ENCODE measurements around the gene CTLA4.

CTLA4 gene

DNA sequence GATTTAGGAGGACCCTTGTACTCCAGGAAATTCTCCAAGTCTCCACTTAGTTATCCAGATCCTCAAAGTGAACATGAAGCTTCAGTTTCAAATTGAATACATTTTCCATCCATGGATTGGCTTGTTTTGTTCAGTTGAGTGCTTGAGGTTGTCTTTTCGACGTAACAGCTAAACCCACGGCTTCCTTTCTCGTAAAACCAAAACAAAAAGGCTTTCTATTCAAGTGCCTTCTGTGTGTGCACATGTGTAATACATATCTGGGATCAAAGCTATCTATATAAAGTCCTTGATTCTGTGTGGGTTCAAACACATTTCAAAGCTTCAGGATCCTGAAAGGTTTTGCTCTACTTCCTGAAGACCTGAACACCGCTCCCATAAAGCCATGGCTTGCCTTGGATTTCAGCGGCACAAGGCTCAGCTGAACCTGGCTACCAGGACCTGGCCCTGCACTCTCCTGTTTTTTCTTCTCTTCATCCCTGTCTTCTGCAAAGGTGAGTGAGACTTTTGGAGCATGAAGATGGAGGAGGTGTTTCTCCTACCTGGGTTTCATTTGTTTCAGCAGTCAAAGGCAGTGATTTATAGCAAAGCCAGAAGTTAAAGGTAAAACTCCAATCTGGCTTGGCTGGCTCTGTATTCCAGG, at the start of gene CTLA4:
CTLA4 (plus strand) TSS at position 211 of the 640 bp plus-strand sequence; CDS start at position 383, 172 bp downstream.
- DNase-seq: no peak

DNA sequence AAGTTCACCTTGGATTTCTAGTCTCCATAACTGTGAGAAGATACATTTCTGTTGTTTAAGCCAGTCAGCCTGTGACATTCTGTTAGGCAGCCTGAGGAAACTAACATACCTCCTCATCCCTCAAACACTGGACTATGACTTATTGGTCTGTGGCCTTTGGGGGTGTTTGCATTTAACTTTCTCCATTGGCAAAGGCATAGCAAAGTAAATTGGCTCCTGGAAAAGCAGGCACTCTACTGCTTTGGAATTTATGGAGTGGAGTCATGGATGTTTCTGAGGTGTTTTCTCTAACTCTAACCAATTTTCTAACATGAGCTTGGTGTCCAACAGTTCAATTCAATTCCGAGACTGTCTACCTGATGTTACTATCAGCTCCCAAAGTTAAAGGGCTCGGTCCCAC, 48.9 kb upstream of the CTLA4 start:
- DNase-seq: no peak

DNA sequence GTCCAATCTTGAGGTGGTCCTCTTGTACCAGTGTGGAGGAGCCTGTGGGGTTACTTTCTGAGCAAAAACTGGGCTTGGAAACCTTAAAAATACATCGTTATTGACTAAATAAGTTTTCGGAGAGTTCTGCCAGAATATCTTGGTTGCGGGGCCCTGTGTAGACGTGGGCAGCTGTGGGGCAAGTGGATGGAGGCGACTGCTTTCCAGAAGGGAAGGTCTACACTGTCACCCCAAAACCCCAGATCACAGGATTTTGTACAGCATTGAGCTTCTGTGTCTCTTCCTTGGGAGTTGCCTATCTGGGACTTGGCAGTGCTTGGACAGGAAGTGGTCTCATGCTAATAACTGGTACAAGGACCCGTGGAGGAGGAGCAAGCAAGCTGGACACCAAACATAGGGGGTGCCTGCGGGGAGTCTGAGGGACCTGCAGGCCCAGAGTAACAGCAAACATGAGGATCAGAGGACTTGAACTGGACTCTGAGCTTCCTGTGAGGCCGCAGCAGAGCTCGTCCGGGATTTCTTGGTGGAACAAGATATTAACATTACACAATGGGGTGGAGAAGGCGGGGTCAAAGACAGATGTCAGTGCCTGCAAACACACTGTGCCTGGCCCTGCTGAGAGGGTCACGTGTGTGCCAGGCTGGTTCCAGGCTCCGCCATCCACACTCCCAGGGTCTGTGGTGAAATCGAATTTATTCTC, 48.0 kb upstream of the CTLA4 start:
- DNase-seq: no peak

DNA sequence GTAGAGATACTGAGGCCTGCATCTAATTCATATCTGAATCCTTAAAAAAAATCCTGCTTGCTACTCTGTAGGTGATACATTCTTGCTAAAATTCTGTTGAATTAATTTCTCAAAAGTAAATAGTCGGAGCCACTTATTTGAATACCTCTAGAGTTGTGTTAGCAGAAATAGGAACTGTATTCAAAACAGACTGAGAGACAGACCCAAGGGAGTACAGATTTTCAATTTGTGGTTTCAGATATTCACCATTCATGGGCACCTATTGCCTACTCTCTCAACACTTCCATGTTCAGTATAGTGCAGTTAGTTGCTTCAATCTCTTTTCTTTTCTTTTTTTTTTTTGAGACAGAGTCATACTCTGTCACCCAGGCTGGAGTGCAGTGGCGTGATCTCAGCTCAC, 46.6 kb upstream of the CTLA4 start:
- DNase-seq: no peak

DNA sequence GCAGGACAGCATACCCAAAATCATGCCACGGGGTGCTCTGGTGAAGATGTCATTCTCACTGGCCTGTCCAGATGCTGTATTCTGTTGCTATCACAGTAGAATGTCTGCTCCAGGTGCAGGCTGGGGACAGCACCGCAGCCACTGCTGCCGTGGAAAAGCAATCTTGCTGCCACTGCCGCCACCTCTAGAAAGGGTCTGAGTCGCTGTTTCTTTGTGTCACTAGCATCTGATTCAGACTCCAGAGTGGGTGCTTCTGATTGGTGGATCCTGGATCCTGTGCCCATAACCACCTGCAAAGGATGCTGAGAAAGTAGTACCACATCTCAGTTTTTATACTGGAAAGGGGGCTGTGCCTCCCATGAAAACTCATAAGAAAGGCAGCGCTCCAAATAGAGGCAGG, 45.3 kb upstream of the CTLA4 start:
- DNase-seq: no peak

DNA sequence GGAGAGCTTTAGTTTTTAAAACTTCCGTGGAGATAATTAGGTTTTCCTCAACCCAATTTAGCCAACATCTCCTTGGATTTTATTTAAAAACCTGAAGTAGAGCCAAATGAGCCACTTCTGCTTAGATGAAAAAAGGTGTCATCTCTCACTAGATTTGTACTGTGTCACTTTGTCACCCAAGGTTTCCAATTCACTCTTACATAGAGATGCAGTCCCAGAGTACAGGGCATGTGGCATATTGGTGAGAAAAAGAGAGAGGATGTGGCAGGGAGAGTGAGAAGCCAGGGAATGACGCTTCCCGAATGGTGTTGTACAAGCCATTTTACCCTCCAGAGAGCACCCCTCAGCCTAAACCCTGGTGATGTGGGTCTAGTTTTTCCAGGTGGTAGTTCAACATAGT, 44.4 kb upstream of the CTLA4 start:
- DNase-seq: no peak

DNA sequence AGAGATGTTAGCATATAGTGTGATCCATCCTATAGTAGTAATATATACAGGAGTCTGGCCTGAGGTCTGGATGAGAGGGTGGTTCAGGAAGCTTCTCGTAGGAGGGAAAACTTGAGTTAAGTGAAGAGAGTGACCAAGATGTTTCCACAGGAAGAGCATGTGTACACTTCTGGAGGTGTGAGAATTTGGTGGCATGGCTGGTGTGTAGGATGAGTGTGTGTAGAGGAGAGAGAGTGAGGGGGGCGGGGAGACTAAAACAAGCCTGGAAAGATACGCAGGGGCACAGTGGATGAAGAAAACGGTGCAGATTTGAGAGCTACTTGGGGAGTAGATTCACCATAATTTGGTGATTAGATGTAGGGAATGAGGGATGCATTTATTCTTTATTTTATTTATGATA, 43.5 kb upstream of the CTLA4 start:
- DNase-seq: no peak

DNA sequence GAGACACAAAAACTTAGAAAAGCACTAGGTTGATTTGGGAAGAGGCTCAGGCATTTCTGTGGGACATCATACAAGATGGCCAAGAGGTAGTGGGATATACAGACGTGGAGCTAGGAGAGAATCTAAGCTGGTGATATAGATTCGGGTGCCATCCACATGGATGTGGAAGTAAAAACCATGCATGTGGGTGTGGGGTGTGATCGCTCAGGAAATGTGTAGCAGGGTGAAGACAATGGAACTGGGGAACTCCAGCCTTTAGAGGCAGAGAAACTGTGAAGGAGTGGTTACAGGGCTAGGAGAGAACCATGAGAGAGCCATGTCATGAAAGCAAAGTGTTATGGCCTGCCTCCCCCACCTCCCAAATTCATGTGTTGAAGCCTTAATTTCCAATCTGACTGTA, 43.0 kb upstream of the CTLA4 start:
- DNase-seq: no peak

DNA sequence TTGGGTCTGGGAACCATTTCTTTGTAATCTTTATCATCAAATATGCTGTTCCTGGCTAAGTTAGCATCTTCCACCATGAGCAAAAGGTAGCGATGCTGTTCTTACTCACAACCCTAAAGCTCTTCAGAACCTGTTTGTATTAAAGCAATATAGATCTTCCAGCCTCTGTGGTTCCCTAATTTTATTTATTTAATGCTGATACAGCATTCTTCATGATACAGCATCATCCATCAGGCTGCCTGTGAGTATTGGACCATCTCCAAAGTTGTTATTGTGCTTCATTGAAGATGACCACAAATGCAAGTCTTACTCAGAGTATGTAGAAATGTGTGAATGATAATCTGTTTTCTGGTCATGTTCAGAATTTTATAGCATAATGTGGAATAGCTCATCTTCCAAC, 40.9 kb upstream of the CTLA4 start:
- DNase-seq: no peak

DNA sequence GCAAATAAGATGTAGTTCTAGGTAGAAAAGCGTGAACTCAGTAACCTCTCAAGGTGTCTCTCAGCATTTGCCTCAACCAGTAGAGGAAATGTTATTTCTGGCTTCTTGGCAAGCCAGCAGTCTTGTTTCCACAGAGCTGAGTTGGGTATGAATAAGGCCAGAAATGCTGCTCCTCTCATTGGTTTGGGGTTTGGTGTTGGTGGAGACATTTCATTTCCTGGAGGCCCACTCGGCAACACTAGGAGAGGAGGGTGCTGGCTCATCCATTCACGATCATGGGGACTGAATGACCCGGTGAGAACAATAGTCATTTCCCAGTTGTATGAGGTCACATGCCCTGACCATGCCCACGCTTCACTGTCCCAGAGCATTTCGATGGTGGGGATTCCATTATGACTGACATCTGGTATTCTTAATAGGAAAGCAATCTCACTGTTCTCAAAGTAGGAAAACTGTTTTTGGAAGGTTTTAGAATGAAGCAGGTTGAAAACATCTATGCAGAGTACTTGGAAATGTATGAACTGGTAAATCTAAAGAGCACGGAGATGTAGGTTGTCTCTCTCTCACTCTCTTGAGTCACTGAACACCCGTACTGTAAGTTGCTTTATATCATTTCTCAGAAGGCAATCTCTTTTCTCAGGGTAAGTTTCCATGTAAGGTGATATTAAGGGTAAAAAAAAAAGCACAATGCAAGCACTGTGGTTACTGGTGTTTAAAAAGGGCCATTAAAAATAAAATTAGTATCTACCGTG, 37.1 kb upstream of the CTLA4 start:
- DNase-seq: no peak

DNA sequence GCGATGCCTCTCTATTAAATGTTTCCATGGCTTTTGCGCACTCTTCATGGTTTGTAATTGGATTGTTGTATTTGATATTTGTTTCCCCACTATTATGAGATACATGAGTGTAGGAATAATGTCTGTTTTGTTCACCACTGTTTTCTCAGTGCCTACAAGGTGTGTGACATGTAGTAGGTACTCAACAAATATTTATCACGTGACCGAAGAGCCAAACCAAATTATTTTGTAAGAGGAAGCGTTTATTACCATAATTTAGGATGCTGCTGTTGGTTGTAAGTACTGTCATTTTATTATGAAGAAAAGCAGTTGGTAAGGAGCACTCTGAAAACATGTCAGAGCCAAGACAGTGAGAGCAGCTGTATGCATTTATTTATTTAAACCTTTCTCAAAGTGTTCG, 32.2 kb upstream of the CTLA4 start:
- no peak for DNase-seq

DNA sequence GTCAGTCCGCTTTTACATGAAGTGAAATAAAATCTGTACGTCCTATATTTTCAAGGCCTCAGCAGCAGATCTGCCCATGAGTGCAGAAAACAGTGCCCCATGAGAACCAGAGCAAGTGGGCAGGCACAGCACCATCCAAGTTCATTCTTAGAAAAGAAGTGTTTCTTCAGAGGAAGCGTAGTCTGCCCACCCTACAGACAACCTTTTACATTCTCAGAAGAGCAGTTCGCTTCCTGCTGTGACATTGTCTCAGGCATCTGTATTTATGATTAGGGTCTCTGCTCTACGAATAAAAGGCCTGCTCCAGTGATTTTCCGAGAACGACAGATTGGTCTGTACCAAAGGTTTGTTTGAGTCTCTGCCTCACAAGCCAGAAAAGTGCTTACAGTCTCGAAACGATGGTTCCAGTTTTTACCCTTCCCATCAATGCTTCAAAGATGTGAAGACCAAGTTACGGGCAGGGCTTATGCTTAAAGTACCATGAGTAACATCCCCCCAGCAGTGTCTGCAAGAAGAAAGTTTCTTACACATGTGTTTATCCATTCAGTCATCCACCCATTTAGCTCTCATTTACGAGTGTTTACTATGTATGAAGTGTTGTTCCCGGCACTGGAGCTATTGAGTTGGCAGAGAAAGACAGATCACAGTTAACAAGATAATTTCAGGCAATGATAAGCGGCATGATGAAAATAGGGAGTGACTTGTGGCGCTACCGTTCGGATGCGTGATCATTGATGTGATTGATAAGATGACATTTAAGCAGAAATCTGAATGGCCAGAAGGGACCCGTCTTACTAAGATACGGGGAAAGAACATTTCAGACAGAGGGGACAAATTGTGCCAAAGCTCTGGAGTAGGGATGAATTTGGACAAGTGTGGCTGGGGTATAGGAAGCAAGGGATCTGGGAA, 31.4 kb upstream of the CTLA4 start:
- DNase-seq: no peak

DNA sequence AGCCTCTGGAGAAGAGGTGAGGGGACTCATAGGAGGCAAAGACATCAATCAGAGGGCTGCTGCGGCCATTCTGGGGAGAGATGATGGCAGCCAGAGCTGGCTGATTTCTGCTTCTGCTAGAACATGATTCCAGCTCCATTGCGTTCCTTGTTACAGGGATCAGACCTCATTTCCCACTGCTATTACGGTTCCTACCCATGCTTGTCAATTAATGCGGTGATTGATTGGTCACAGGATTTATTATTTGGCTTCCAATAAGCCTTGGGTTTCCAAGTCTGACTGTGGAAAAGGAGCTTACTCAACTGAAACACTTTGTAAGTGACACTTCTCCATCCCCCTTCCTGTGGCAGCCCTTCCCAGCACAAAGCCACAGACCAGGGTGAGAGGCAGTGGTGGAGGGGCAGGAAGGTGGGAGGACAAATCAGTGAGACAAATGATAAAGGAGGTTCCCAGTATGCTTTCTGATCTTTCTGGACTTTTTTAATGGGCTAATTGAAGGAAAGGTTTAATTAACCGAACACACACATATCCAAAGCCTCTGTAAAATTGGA, 26.8 kb upstream of the CTLA4 start:
- no peak for DNase-seq

DNA sequence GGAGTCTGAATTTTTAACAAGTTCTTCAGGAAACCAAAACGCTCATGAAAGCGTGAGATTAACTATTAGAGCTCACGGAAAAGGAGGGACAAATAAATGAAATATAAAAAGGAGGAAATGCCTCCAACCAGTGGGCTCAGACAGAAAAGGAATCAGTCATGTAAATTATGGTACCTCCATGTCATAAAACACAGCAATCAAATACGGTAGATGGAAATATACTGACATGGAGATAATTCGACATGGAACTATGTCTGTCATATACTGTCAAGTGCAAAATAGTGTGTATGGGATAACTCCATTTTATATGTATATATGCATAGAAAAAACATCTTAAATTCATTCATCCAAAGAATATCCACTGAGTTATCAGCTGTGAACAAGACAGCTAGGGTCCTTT, 25.9 kb upstream of the CTLA4 start:
- DNase-seq: no peak

DNA sequence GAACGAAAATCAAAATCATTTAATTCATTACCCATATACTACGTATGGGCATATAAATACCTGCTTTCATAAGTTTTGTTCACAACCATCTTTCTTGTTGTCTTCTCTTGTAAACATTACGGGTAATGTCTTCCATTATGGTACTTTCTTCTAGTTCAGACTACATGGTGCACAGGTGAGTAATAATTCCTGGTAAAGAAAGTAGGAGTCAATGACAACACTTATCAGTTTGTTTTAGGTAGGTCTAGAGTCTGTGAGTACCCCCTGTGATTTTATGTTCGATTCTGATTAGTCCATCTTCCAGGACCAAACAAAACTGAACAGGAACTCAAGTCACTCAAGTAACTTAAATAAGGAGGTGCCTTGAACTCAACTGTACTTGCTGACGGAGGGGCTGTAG, 25.2 kb upstream of the CTLA4 start:
- DNase-seq: no peak

DNA sequence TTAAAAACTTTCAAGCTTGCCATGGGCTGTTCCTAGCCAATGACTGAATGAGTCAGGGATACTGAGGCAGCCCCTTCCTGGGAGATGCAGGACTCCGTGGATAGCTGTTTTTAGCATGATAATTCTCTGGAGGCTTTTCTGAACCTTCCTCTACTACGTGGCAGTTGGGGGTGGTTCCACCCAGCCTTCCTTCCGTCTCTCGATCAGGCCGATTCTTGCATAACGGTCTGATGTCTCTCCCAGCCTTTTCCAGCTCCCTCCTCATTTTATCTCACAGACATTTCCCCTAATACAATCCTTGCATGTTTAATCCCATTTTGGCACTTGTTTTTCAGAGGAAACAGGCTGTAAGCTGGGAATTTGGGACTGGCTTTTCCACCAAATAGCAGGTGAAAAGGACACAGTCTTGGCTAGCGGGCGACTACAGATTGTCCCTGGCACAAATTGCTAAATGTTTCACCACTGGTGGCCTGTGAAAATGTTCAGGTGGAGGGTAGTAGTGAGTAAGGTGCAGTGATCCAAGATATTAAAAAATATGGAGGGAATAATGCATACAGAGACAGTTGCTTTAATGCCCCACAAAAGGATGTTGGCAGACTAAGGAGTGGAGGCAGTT, 21.0 kb upstream of the CTLA4 start:
- no peak for DNase-seq

DNA sequence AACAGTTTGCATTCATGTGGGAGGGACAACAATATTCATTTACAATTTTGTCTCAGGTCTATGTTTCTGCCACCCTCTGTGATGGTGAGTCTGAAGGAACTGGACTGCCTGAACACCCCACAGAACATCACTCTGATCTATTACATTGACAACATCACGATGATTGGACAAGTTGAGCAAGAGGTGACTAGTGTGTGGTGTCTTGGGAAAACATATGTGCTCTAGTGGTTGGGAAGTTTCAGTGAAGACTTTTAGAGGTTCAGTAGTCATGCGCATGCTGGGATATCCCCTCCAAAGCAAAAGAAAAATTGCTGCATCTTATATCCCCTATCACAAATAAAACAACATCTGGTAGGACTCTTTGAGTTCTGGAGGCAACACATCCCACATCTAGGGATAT, 18.6 kb upstream of the CTLA4 start:
- DNase-seq: no peak

DNA sequence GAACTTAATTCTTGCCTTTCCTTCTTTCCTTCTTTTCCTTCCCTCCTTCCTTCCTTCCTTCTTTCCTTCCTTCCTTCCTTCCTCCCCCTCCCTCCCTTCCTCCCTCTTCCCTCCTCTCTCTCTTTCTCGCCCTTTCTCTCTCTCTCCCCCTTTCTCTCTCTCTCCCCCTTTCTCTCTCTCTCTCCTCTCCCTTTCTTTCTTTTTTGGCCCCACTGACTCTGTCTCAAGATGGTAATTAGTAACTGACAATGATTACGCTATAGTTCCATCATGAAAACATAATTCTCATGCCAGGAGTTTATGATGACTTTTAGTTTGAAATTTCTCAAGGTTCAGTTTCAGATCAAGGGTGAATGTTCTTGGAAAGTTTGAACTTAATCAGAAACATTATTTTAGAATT, 14.8 kb upstream of the CTLA4 start:
- no peak for DNase-seq

DNA sequence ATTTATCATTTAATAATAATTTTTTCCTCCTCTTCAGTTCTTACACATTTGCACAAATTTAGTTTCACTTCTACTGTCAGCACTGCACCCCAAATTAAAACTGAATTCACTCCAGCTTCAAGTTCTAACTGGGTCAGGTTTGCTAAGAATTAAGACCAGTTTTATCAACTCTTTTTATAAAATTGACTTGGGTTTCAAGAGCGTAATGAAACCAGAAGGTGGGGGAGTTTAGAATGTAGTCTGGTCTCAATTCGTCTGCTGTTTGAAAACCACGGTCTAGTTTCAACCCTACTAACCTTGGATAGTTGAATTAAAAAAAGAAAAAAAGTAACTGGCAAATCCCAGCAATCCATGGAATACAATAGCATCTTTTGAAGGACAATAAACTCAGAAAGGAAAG, 14.3 kb upstream of the CTLA4 start:
- no peak for DNase-seq

DNA sequence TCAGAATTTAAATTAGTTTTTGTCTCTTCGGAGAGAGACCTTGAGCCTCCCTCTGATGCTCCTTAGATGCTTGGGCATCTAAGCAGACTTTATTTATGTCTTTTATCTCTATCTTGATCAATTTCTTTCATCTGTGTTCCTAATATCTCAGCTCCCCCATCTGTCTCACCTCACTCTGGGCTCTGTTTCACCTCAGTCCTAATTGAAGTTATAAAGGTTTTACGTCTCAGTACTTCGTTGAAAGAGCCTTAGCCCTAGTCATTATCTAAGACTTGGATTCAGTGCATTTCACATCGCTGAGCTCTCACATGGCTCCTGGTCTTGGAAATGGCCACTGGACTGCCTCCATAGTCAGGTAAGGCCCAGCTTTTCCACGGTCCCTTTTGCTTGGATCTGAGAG, 13.8 kb upstream of the CTLA4 start:
- DNase-seq: no peak

DNA sequence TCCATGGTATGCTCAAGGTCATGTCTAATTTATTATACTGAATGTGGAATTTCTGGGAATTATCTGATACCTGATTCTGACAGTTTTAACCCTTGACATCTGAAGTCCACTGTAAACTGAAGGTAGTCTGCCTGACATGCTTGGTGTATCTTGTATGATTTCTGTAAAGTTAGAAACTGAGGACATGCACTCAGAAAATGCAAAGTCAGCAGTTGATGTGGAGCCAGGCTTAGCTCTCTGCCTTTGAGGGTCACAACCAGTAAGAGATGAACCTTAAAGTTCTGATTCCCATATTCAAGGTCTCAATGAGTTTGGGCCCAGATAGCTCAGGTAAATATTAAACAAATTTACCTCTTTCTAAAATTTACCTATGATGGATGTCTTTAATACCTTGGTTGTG, 12.3 kb upstream of the CTLA4 start:
- DNase-seq: no peak

DNA sequence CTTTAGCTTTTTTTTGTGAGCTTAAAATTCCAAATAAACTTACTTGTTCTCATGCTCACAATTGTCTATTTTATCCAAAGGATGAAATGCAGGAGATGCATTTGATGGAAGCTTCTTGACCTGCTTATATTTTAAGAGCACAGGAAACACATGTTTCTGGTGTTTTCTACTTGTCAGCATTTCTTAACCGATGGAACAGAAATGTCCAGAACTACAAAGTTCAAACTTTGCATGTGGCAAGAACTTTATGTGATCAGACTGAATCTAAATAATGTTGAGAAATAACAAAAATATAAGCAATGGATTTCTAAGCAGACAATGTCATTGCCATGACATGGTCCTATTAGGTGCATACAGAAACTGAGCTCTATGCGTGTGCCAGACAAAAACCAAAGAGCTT, 9.9 kb upstream of the CTLA4 start:
- no peak for DNase-seq

DNA sequence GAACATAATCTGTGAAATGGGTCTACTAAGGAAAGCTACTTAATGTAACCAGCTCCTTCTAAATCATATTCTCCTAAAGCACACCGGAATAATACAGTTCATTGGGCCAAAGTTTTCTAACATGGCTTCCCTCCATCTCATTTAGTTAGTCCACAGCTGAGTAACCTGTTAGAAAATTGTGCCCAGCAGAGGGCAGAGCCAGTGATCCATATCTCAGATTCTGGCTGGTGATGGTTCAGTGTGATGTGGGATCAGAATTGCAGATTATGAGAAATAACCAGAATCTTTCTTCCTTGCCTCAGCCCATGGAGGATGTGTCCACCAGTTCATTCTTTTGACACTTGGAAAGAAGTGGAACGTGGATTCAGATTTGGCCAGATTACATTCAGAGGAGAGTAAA, 9.4 kb upstream of the CTLA4 start:
- DNase-seq: no peak

Measured in NCI-H1694 treated with DMSO at 0.1 percent for 48 hours (cell line).